Measurements from ENCODE around the gene CCBE1.
A peak's percentile ranks its signal among the peaks of the same experiment; 100 is the strongest.
"Not testable (repeated sequence)": the region's sequence is repeated elsewhere in the genome, so short reads cannot be mapped to it uniquely, and the experiment has no call there.

The CCBE1 gene

GRCh38 chr18:59697236-59697932 lies at the start of gene CCBE1:
Gene CCBE1 (minus strand): TSS chr18:59697423.
- DNase-seq = peak; percentile 33

- DNase-seq = no peak
Observed at GRCh38 chr18:59744271-59744721, 47.1 kb upstream of the CCBE1 start.

- no peak for DNase-seq
Observed at GRCh38 chr18:59743566-59743965, 46.3 kb upstream of the CCBE1 start.

GRCh38 chr18:59742325-59743111 lies 45.3 kb upstream of the CCBE1 start:
- DNase-seq = no peak

GRCh38 chr18:59740141-59740540 lies 42.9 kb upstream of the CCBE1 start:
- no peak for DNase-seq

- DNase-seq = no peak
Observed at GRCh38 chr18:59737776-59738300, 40.6 kb upstream of the CCBE1 start.

GRCh38 chr18:59737335-59737734 lies 40.1 kb upstream of the CCBE1 start:
- DNase-seq = not testable (repeated sequence)

GRCh38 chr18:59736061-59736460 lies 38.8 kb upstream of the CCBE1 start:
- DNase-seq = no peak

GRCh38 chr18:59735269-59735860 lies 38.1 kb upstream of the CCBE1 start:
- DNase-seq = no peak

GRCh38 chr18:59733421-59733820 lies 36.2 kb upstream of the CCBE1 start:
- no peak for DNase-seq

- no peak for DNase-seq
Observed at GRCh38 chr18:59730896-59731295, 33.7 kb upstream of the CCBE1 start.

GRCh38 chr18:59729781-59730180 lies 32.6 kb upstream of the CCBE1 start:
- DNase-seq = no peak

- no peak for DNase-seq
Observed at GRCh38 chr18:59728816-59729215, 31.6 kb upstream of the CCBE1 start.

- no peak for DNase-seq
Observed at GRCh38 chr18:59725142-59725541, 27.9 kb upstream of the CCBE1 start.

GRCh38 chr18:59724103-59724502 lies 26.9 kb upstream of the CCBE1 start:
- no peak for DNase-seq

- no peak for DNase-seq
Observed at GRCh38 chr18:59721931-59722330, 24.7 kb upstream of the CCBE1 start.

- no peak for DNase-seq
Observed at GRCh38 chr18:59721211-59721610, 24.0 kb upstream of the CCBE1 start.

GRCh38 chr18:59719544-59720181 lies 22.4 kb upstream of the CCBE1 start:
- no peak for DNase-seq

- no peak for DNase-seq
Observed at GRCh38 chr18:59718464-59719157, 21.4 kb upstream of the CCBE1 start.

GRCh38 chr18:59718108-59718463 lies 20.9 kb upstream of the CCBE1 start:
- DNase-seq = no peak

GRCh38 chr18:59717291-59717690 lies 20.1 kb upstream of the CCBE1 start:
- DNase-seq = no peak

- no peak for DNase-seq
Observed at GRCh38 chr18:59715966-59716369, 18.7 kb upstream of the CCBE1 start.

GRCh38 chr18:59715445-59715844 lies 18.2 kb upstream of the CCBE1 start:
- no peak for DNase-seq
